AG04450 (cell line): ENCODE results near the gene CCR7. TPM values are rescaled to one million over a fixed set of nuclear protein-coding genes. Genes with fewer than 3 reads are reported as not detected.
"Not testable (repeated sequence)": the region's sequence is repeated elsewhere in the genome, so short reads cannot be mapped to it uniquely, and the experiment has no call there.

Source experiments
- CTCF ChIA-PET: fragments of 300-600, 350-600 bp; formaldehyde crosslinking; extraction: SDS; loops from one replicate; lab custom pipeline; 2022; ENCODE audit warnings: antibody characterized with exemption, inconsistent platforms; lab: Charles Lee
- POLR2A ChIA-PET: fragments of 350-600 bp; formaldehyde crosslinking; extraction: SDS; loops from one replicate; lab custom pipeline; 2021; ENCODE audit warnings: antibody characterized with exemption, inconsistent platforms; lab: Yijun Ruan, JAX
- DNase-seq: peaks from one replicate; pipeline ENCODE4 v3.0.0-alpha.2; 2011; ENCODE audit warnings: low read depth, low spot score
- H3K27ac ChIP-seq: one replicate; pipeline ENCODE4 v1.5.1; 2012; ENCODE audit warnings: low read depth, low read length, control low read depth
- H3K27me3 ChIP-seq: one replicate; pipeline ENCODE4 v1.6.0; 2012; ENCODE audit warnings: low read length; ENCODE audit not compliant: control insufficient read depth, insufficient read depth
- H3K4me3 ChIP-seq: 2 replicates; pipeline ENCODE4 v1.5.1; 2011; ENCODE audit warnings: mild to moderate bottlenecking, low read depth, low read length, control low read depth
- H3K9me3 ChIP-seq: 2 replicates; pipeline ENCODE4 v1.5.1; 2012; ENCODE audit warnings: low read length; ENCODE audit not compliant: control insufficient read depth, insufficient read depth
- CTCF ChIP-seq: IDR thresholded peaks from 2 replicates; pipeline ENCODE4 v1.5.1; 2011; ENCODE audit warnings: low read depth, low read length, control low read depth, inconsistent platforms
- polyA plus RNA-seq: library from polyadenylated mRNA; depleted of rRNA; stranded (reverse); fragments of >200 nt; gene quantifications from 2 replicates; pipeline ENCODE4 v1.2.3, GENCODE V29; 2011

CCR7 gene
- polyA plus RNA-seq, 1 experiment, result 0.22 TPM

GRCh38 chr17:40596261-40596919 lies 31.1 kb upstream of the CCR7 start:
- Histone ChIP-seq H3K27ac (no peak overlapping the region), H3K4me3 (no peak overlapping the region), H3K9me3 (no peaks in the 10 kb centered on the region), H3K27me3 (peaks cover 6% of the 10 kb centered on the region)
- POLR2A ChIA-PET, result no interaction called here
- no peak for DNase-seq
- CTCF ChIA-PET, result no interaction called here
- no peak for TF ChIP-seq CTCF

- H3K27ac ChIP-seq, result no peak overlapping the region
- no peak for DNase-seq
- peaks cover 16% of the 10 kb centered on the region for H3K27me3 ChIP-seq
- H3K9me3 ChIP-seq, result no peaks in the 10 kb centered on the region
- H3K4me3 ChIP-seq, result no peak overlapping the region
- ChIA-PET POLR2A (interaction anchor here (1.2 kb wide), 1 partner anchor 1098 kb away, joined by 3 read pairs; the partner anchor contains the start of gene EIF1), CTCF (interaction anchor here (2.1 kb wide), 1 partner anchor 29 kb away, joined by 5 read pairs; no protein-coding TSS in a partner anchor)
- TF ChIP-seq CTCF, result no peak
These were observed 25.5 kb upstream of the CCR7 start for GRCh38 chr17:40590742-40591141.

GRCh38 chr17:40588552-40588951 lies 23.3 kb upstream of the CCR7 start:
- TF ChIP-seq CTCF, result no peak

GRCh38 chr17:40586264-40586663 lies 21.0 kb upstream of the CCR7 start:
- POLR2A ChIA-PET, CTCF ChIA-PET, H3K27ac ChIP-seq, H3K4me3 ChIP-seq, H3K9me3 ChIP-seq, DNase-seq: not testable (repeated sequence)
- peaks cover 28% of the 10 kb centered on the region for H3K27me3 ChIP-seq

More at GRCh38 chr17:40588552-40588951, 23.3 kb upstream of the CCR7 start:
- DNase-seq, result no peak
- CTCF ChIA-PET, result interaction anchor here (1.7 kb wide), 1 partner anchor 29 kb away, joined by 3 read pairs; no protein-coding TSS in a partner anchor
- Histone ChIP-seq H3K27ac (no peak overlapping the region), H3K27me3 (peaks cover 19% of the 10 kb centered on the region), H3K4me3 (no peak overlapping the region), H3K9me3 (no peaks in the 10 kb centered on the region)
- POLR2A ChIA-PET, result no interaction called here

- H3K4me3 ChIP-seq, H3K27ac ChIP-seq, CTCF ChIA-PET, DNase-seq, POLR2A ChIA-PET, H3K9me3 ChIP-seq: not testable (repeated sequence)
- peaks cover 31% of the 10 kb centered on the region for H3K27me3 ChIP-seq
These were observed 19.7 kb upstream of the CCR7 start for GRCh38 chr17:40584950-40585349.

GRCh38 chr17:40582328-40582901 lies 17.1 kb upstream of the CCR7 start:
- H3K27me3 ChIP-seq, result peaks cover 25% of the 10 kb centered on the region
- TF ChIP-seq CTCF, result no peak
- POLR2A ChIA-PET, result no interaction called here
- DNase-seq, result no peak
- H3K27ac ChIP-seq, result no peak overlapping the region
- no peaks in the 10 kb centered on the region for H3K9me3 ChIP-seq
- CTCF ChIA-PET, result no interaction called here
- no peak overlapping the region for H3K4me3 ChIP-seq
